SK-N-SH treated with all-trans-retinoic acid at 6 μM for 48 hours (cell line): Measurements from ENCODE around the gene DLL1.

Experiments
- ATAC-seq: fragments of 200-7000 bp; cut with Tn5 transposase; 3 replicates; pipeline ENCODE4 v1.9.1; 2020; ENCODE audit warnings: mild to moderate bottlenecking, moderate library complexity
- ARNTL ChIP-seq: fragments of 450-650 bp; formaldehyde crosslinking; IDR thresholded peaks from 2 replicates; pipeline ENCODE4 v1.5.0; 2020; ENCODE audit warnings: low read depth, mild to moderate bottlenecking, moderate library complexity, borderline replicate concordance
- CREB5 ChIP-seq: fragments of 250-450 bp; sonication (Bioruptor Pico); IDR thresholded peaks from 2 replicates; pipeline ENCODE4 v1.5.1; 2020; ENCODE audit warnings: low read depth, mild to moderate bottlenecking, moderate library complexity
- CSDC2 ChIP-seq: fragments of 250-450 bp; sonication (Bioruptor Pico); IDR thresholded peaks from 2 replicates; pipeline ENCODE4 v1.5.0; 2020; ENCODE audit warnings: mild to moderate bottlenecking, moderate library complexity
- CSRNP3 ChIP-seq: fragments of 250-450 bp; sonication (Bioruptor Pico); IDR thresholded peaks from 2 replicates; pipeline ENCODE4 v1.5.1; 2021; ENCODE audit warnings: mild to moderate bottlenecking, moderate library complexity
- GLIS3 ChIP-seq: fragments of 250-450 bp; sonication (Bioruptor Pico); IDR thresholded peaks from 2 replicates; pipeline ENCODE4 v1.5.0; 2020; ENCODE audit warnings: mild to moderate bottlenecking, moderate library complexity
- ISL1 ChIP-seq: fragments of 250-450 bp; sonication (Bioruptor Pico); IDR thresholded peaks from 2 replicates; pipeline ENCODE4 v2.1.2; 2022; ENCODE audit warnings: mild to moderate bottlenecking, moderate library complexity
- OSR1 ChIP-seq: fragments of 250-450 bp; sonication (Bioruptor Pico); IDR thresholded peaks from 2 replicates; pipeline ENCODE4 v1.8.0; 2022; ENCODE audit warnings: moderate library complexity, mild to moderate bottlenecking, inconsistent platforms
- PATZ1 ChIP-seq: fragments of 250-450 bp; sonication (Bioruptor Pico); IDR thresholded peaks from 2 replicates; pipeline ENCODE4 v1.8.0; 2020; ENCODE audit warnings: mild to moderate bottlenecking, moderate library complexity, borderline replicate concordance
- POU6F1 ChIP-seq: fragments of 250-450 bp; sonication (Bioruptor Pico); IDR thresholded peaks from 2 replicates; pipeline ENCODE4 v1.8.0; 2021; ENCODE audit warnings: low read depth, mild to moderate bottlenecking, moderate library complexity, borderline replicate concordance
- PPARA ChIP-seq: fragments of 250-450 bp; sonication (Bioruptor Pico); IDR thresholded peaks from 2 replicates; pipeline ENCODE4 v1.5.0; 2020; ENCODE audit warnings: mild to moderate bottlenecking, borderline replicate concordance
- RARB ChIP-seq: fragments of 250-450 bp; sonication (Bioruptor Pico); IDR thresholded peaks from 2 replicates; pipeline ENCODE4 v1.8.0; 2021; ENCODE audit warnings: mild to moderate bottlenecking, moderate library complexity
- SNAI2 ChIP-seq: fragments of 250-450 bp; sonication (Bioruptor Pico); IDR thresholded peaks from 2 replicates; pipeline ENCODE4 v1.5.0; 2020; ENCODE audit warnings: mild to moderate bottlenecking, moderate library complexity
- TCF4 ChIP-seq: fragments of 250-450 bp; sonication (Bioruptor Pico); IDR thresholded peaks from 2 replicates; pipeline ENCODE4 v1.8.0; 2021; ENCODE audit warnings: mild to moderate bottlenecking, moderate library complexity, borderline replicate concordance
- TOX ChIP-seq: fragments of 250-450 bp; sonication (Bioruptor Pico); IDR thresholded peaks from 2 replicates; pipeline ENCODE4 v1.8.0; 2021; ENCODE audit warnings: mild to moderate bottlenecking, moderate library complexity, borderline replicate concordance
- TSHZ2 ChIP-seq: fragments of 250-450 bp; sonication (Bioruptor Pico); IDR thresholded peaks from 2 replicates; pipeline ENCODE4 v1.5.0; 2020; ENCODE audit warnings: mild to moderate bottlenecking, moderate library complexity
- ZC3H10 ChIP-seq: fragments of 250-450 bp; sonication (Bioruptor Pico); IDR thresholded peaks from 2 replicates; pipeline ENCODE4 v1.5.1; 2021; ENCODE audit warnings: mild to moderate bottlenecking, moderate library complexity
- ZFP3 ChIP-seq: fragments of 250-450 bp; sonication (Bioruptor Pico); IDR thresholded peaks from 2 replicates; pipeline ENCODE4 v1.5.0; 2020; ENCODE audit warnings: mild to moderate bottlenecking, moderate library complexity
- ZFP30 ChIP-seq: fragments of 450-650 bp; formaldehyde crosslinking; IDR thresholded peaks from 2 replicates; pipeline ENCODE4 v1.5.0; 2022; ENCODE audit warnings: mild to moderate bottlenecking, moderate library complexity
- ZNF565 ChIP-seq: fragments of 450-650 bp; formaldehyde crosslinking; conservative IDR thresholded peaks from 2 replicates; pipeline ENCODE4 v1.5.0; 2020; ENCODE audit warnings: low read depth, mild to moderate bottlenecking, moderate library complexity
- ZNF70 ChIP-seq: fragments of 450-650 bp; formaldehyde crosslinking; IDR thresholded peaks from 2 replicates; pipeline ENCODE4 v1.5.0; 2020; ENCODE audit warnings: mild to moderate bottlenecking, moderate library complexity
- ZNF8 ChIP-seq: fragments of 450-650 bp; formaldehyde crosslinking; IDR thresholded peaks from 2 replicates; pipeline ENCODE4 v1.5.0; 2020; ENCODE audit warnings: mild to moderate bottlenecking, moderate library complexity

DLL1 gene

GRCh38 chr6:170255426-170256125, 35.3 kb downstream of the DLL1 start:
- ATAC-seq, result no peak

GRCh38 chr6:170254315-170255213, 36.3 kb downstream of the DLL1 start:
- ATAC-seq, result no peak
- TF ChIP-seq CSRNP3 (no peak), ZFP3 (peak; percentile 80; the same call in 1 of the 2 replicates)

More at GRCh38 chr6:170255426-170256125, 35.3 kb downstream of the DLL1 start:
- TF ChIP-seq ZNF70 (CRISPR knock-in tag), result no peak
- TF ChIP-seq GLIS3, result no peak
- TF ChIP-seq RARB (CRISPR knock-in tag), result no peak
- no peak for TF ChIP-seq ARNTL (CRISPR knock-in tag)
- TF ChIP-seq TSHZ2, result no peak
- no peak for TF ChIP-seq OSR1 (CRISPR knock-in tag)
- no peak for TF ChIP-seq CREB5 (CRISPR knock-in tag)
- no peak for TF ChIP-seq SNAI2
- TF ChIP-seq ZFP30 (CRISPR knock-in tag), result no peak
- TF ChIP-seq ZC3H10 (CRISPR knock-in tag), result no peak

- ATAC-seq, result no peak
These were observed 37.0 kb downstream of the DLL1 start for GRCh38 chr6:170253910-170254269.

More at GRCh38 chr6:170253910-170254269, 37.0 kb downstream of the DLL1 start:
- TF ChIP-seq ZNF565 (CRISPR knock-in tag), result no peak
- TF ChIP-seq RARB (CRISPR knock-in tag), result no peak
- no peak for TF ChIP-seq TSHZ2
- no peak for TF ChIP-seq GLIS3
- no peak for TF ChIP-seq ARNTL (CRISPR knock-in tag)
- no peak for TF ChIP-seq POU6F1
- TF ChIP-seq TOX (CRISPR knock-in tag), result no peak
- TF ChIP-seq PPARA (CRISPR knock-in tag), result no peak
- no peak for TF ChIP-seq OSR1 (CRISPR knock-in tag)
- TF ChIP-seq PATZ1 (CRISPR knock-in tag), result no peak
- TF ChIP-seq ZFP30 (CRISPR knock-in tag), result no peak
- TF ChIP-seq ZNF8 (CRISPR knock-in tag), result no peak
- TF ChIP-seq TCF4 (CRISPR knock-in tag), result no peak
- TF ChIP-seq CSDC2 (CRISPR knock-in tag), result no peak
- TF ChIP-seq SNAI2, result no peak
- TF ChIP-seq ISL1, result no peak
